ENCODE measurements around the gene CHIT1.

DNA sequence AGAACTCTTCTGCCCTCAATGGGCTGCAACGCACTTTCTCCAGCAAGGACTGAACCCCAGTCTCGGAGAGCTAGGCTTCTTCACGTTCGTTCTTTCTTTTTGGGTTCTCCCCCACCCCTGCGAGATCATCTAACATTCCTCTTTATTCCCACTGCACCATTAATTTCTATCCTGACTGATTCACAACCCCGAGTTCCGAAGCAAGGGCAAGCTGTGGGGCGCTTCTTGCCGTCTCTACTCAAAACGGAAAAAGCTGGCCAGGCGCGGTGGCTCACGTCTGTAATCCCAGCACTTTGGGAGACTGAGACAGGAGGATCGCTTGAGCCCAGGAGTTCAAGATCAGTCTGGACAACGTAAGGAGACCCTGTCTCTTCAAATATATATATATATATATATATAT lies 38.4 kb upstream of the CHIT1 start:
- TF ChIP-seq POLR2A (IDR thresholded peaks at IDR 0.05), result no peak
- TF ChIP-seq, protein P1, sequence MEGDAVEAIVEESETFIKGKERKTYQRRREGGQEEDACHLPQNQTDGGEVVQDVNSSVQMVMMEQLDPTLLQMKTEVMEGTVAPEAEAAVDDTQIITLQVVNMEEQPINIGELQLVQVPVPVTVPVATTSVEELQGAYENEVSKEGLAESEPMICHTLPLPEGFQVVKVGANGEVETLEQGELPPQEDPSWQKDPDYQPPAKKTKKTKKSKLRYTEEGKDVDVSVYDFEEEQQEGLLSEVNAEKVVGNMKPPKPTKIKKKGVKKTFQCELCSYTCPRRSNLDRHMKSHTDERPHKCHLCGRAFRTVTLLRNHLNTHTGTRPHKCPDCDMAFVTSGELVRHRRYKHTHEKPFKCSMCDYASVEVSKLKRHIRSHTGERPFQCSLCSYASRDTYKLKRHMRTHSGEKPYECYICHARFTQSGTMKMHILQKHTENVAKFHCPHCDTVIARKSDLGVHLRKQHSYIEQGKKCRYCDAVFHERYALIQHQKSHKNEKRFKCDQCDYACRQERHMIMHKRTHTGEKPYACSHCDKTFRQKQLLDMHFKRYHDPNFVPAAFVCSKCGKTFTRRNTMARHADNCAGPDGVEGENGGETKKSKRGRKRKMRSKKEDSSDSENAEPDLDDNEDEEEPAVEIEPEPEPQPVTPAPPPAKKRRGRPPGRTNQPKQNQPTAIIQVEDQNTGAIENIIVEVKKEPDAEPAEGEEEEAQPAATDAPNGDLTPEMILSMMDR (IDR thresholded peaks at IDR 0.05), result no peak

All from uterus (tissue), 2 donors.